Measurements from ENCODE around the gene CCDC158. TPM values are rescaled to one million over a fixed set of nuclear protein-coding genes. Genes with fewer than 3 reads are reported as not detected.

The CCDC158 gene
- total and polyA plus RNA-seq, 2 donors (not counting 1 experiment from before 2014, with no cell fraction given) = not detected

DNA sequence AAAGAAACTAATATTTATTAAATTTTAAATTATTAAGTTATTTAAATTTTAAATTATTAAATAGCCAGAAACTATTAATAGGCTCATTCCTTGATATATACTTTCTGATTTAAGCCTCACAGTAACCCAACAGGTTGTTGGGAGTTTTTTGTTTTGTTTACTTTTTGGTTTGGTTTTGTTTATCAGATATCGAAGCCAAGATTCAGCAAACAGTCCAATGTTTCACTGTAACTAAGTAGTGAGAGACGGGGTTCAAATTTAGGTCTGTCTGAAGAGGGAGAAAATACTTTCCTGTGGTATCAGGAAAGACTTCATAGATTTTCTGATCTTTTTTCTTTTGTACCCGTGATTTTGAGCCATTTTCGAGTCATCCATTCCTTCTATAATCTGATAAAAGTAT lies 54.2 kb downstream of the CCDC158 start:
- H3K9me3 Mint-ChIP-seq (ENCODE audit: insufficient read depth) = no peaks in the 10 kb centered on the region
- DNase-seq = no peak
- peaks cover 0 to 9% (median 1%) of the 10 kb centered on the region in 4 experiments for H3K27me3 ChIP-seq (replicated peaks in 1 of 4; ENCODE audit: control extremely low read depth in 1 of 4, control insufficient read depth in 3 of 4, insufficient read depth in 4 of 4, low read length in 3 of 4)
- no peak overlapping the region for H3K9ac ChIP-seq (ENCODE audit: low read length)
- H3K27me3 Mint-ChIP-seq = peaks cover 13% of the 10 kb centered on the region
- no peak for ATAC-seq (ENCODE audit: low read depth)
- no peaks in the 10 kb centered on the region for H3K4me1 Mint-ChIP-seq
- H3K4me3 ChIP-seq (ENCODE audit: control extremely low read depth in 1 of 5, extremely low read depth in 1 of 5, insufficient read depth in 1 of 5, low read depth in 2 of 5, low read length in 4 of 5) = no peak overlapping the region
- no peaks in the 10 kb centered on the region for H3K4me1 ChIP-seq (ENCODE audit: control insufficient read depth in 2 of 2, insufficient read depth in 2 of 2, low read length in 2 of 2)
- intact Hi-C loops (cut with micrococcal nuclease) = no loop called here
- H3K79me2 ChIP-seq (ENCODE audit: control insufficient read depth, insufficient read depth, low read length) = no peaks in the 10 kb centered on the region
- ChIA-PET POLR2A (no interaction called here), CTCF (no interaction called here)
- no peaks in the 10 kb centered on the region for H4K20me1 ChIP-seq (ENCODE audit: control insufficient read depth, insufficient read depth, low read length, poor library complexity, severe bottlenecking)
- TF ChIP-seq, protein P1, sequence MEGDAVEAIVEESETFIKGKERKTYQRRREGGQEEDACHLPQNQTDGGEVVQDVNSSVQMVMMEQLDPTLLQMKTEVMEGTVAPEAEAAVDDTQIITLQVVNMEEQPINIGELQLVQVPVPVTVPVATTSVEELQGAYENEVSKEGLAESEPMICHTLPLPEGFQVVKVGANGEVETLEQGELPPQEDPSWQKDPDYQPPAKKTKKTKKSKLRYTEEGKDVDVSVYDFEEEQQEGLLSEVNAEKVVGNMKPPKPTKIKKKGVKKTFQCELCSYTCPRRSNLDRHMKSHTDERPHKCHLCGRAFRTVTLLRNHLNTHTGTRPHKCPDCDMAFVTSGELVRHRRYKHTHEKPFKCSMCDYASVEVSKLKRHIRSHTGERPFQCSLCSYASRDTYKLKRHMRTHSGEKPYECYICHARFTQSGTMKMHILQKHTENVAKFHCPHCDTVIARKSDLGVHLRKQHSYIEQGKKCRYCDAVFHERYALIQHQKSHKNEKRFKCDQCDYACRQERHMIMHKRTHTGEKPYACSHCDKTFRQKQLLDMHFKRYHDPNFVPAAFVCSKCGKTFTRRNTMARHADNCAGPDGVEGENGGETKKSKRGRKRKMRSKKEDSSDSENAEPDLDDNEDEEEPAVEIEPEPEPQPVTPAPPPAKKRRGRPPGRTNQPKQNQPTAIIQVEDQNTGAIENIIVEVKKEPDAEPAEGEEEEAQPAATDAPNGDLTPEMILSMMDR (IDR thresholded peaks at IDR 0.05) = no peak
- no peak for TF ChIP-seq EZH2 (IDR thresholded peaks at IDR 0.05; ENCODE audit: borderline replicate concordance, insufficient read depth, low read depth, low read length, poor library complexity, severe bottlenecking)
- no peaks in the 10 kb centered on the region for H3K36me3 ChIP-seq (replicated peaks in 1 of 2; ENCODE audit: control extremely low read depth in 1 of 2, control insufficient read depth in 1 of 2, extremely low read depth in 1 of 2, insufficient read depth in 2 of 2, low read length in 1 of 2)
- no CpG with 5 or more reads among the region's 4 CpGs for WGBS (ENCODE audit: insufficient coverage)
- no peak overlapping the region for H2AFZ ChIP-seq (ENCODE audit: insufficient read depth, low read depth, low read length, poor library complexity, severe bottlenecking)
- H3K27ac Mint-ChIP-seq = no peak overlapping the region
- no peak overlapping the region for H3K4me2 ChIP-seq (replicated peaks; ENCODE audit: low read depth, low read length, poor library complexity, severe bottlenecking)
- no peak overlapping the region for H3K4me3 Mint-ChIP-seq
- no peak overlapping the region for H3K27ac ChIP-seq (ENCODE audit: low read length in 2 of 2)
- H3K9me3 ChIP-seq (ENCODE audit: control extremely low read depth in 1 of 3, control insufficient read depth in 2 of 3, insufficient read depth in 1 of 3, low read length in 2 of 3) = no peaks in the 10 kb centered on the region

DNA sequence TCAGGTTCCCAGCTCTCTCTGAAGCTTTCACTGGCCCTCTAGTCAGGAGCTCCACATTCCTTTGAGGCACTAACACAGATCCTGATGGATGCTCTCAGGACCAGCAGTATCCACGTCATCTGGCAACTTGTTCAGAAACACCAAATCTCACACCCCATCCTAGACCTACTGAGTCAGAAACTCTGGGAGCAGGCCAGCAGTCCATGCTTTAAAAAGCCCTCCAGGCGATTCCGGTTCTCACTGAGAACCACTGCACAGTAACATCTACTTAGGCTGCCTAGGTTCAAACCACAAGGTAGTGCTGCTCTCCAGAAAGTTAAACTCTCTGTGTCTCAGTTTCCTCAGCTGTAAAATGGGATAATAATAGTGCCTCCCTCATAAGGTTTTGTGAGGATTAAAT lies 55.3 kb downstream of the CCDC158 start:
- Histone ChIP-seq H3K4me3 (ENCODE audit: control extremely low read depth in 1 of 5, extremely low read depth in 1 of 5, insufficient read depth in 1 of 5, low read depth in 2 of 5, low read length in 4 of 5) (no peak overlapping the region), H2AFZ (ENCODE audit: insufficient read depth, low read depth, low read length, poor library complexity, severe bottlenecking) (no peak overlapping the region), H4K20me1 (ENCODE audit: control insufficient read depth, insufficient read depth, low read length, poor library complexity, severe bottlenecking) (no peaks in the 10 kb centered on the region), H3K9me3 (ENCODE audit: control extremely low read depth in 1 of 3, control insufficient read depth in 2 of 3, insufficient read depth in 1 of 3, low read length in 2 of 3) (peaks cover 0 to 1% (median under 1%) of the 10 kb centered on the region in 3 donors), H3K27ac (ENCODE audit: low read length in 2 of 2) (no peak overlapping the region), H3K4me1 (ENCODE audit: control insufficient read depth in 2 of 2, insufficient read depth in 2 of 2, low read length in 2 of 2) (no peaks in the 10 kb centered on the region), H3K27me3 (replicated peaks in 1 of 4; ENCODE audit: control extremely low read depth in 1 of 4, control insufficient read depth in 3 of 4, insufficient read depth in 4 of 4, low read length in 3 of 4) (peaks cover 0 to 9% (median 1%) of the 10 kb centered on the region in 4 experiments), H3K4me2 (replicated peaks; ENCODE audit: low read depth, low read length, poor library complexity, severe bottlenecking) (no peak overlapping the region), H3K79me2 (ENCODE audit: control insufficient read depth, insufficient read depth, low read length) (no peaks in the 10 kb centered on the region), H3K9ac (ENCODE audit: low read length) (no peak overlapping the region), H3K36me3 (replicated peaks in 1 of 2; ENCODE audit: control extremely low read depth in 1 of 2, control insufficient read depth in 1 of 2, extremely low read depth in 1 of 2, insufficient read depth in 2 of 2, low read length in 1 of 2) (no peaks in the 10 kb centered on the region)
- intact Hi-C loops (cut with micrococcal nuclease) = no loop called here
- no peak overlapping the region for H3K27ac Mint-ChIP-seq
- WGBS (ENCODE audit: insufficient coverage) = 94% methylated on average over 2 of the region's 3 CpGs
- H3K4me1 Mint-ChIP-seq = no peaks in the 10 kb centered on the region
- peaks cover 2% of the 10 kb centered on the region for H3K9me3 Mint-ChIP-seq (ENCODE audit: insufficient read depth)
- ATAC-seq (ENCODE audit: low read depth) (no peak), DNase-seq (no peak)
- TF ChIP-seq, protein P1 (IDR thresholded peaks at IDR 0.05) = no peak
- no peak for TF ChIP-seq EZH2 (IDR thresholded peaks at IDR 0.05; ENCODE audit: borderline replicate concordance, insufficient read depth, low read depth, low read length, poor library complexity, severe bottlenecking)
- H3K4me3 Mint-ChIP-seq = no peak overlapping the region
- ChIA-PET POLR2A (no interaction called here), CTCF (no interaction called here)
- H3K27me3 Mint-ChIP-seq = peaks cover 13% of the 10 kb centered on the region

Measured in B cell (primary cell).